ENCODE results near the gene SERPINA10.

Gene SERPINA10

DNA sequence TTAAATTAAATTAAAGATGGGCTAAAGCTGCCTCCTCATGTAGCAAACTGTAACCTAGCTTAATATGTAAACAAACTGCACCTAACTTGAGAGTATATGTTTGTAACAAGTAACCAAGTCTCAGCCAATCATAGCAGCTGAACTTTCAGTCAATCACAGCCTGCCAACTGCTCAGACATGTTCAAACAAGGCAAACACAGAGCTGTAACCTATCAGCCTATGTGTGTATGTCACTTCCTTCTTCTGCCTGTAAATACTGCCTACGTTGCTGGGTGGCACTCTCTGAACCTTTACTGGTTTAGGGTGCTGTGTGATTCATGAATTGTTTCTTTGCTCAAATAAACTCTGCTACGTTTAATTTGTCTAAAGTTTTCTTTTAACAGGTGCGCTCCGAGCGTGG is 27.2 kb upstream of the SERPINA10 start:
- Mint-ChIP-seq H3K27ac (no peak overlapping the region), H3K9me3 (peaks cover 6% of the 10 kb centered on the region), H3K36me3 (ENCODE audit: low read depth) (no peaks in the 10 kb centered on the region), H3K4me3 (no peak overlapping the region), H3K27me3 (ENCODE audit: low read depth, poor library complexity) (peaks cover 7% of the 10 kb centered on the region), H3K4me1 (peaks cover 18% of the 10 kb centered on the region)
- DNase-seq, result no peak
- TF ChIP-seq, protein P1, sequence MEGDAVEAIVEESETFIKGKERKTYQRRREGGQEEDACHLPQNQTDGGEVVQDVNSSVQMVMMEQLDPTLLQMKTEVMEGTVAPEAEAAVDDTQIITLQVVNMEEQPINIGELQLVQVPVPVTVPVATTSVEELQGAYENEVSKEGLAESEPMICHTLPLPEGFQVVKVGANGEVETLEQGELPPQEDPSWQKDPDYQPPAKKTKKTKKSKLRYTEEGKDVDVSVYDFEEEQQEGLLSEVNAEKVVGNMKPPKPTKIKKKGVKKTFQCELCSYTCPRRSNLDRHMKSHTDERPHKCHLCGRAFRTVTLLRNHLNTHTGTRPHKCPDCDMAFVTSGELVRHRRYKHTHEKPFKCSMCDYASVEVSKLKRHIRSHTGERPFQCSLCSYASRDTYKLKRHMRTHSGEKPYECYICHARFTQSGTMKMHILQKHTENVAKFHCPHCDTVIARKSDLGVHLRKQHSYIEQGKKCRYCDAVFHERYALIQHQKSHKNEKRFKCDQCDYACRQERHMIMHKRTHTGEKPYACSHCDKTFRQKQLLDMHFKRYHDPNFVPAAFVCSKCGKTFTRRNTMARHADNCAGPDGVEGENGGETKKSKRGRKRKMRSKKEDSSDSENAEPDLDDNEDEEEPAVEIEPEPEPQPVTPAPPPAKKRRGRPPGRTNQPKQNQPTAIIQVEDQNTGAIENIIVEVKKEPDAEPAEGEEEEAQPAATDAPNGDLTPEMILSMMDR (IDR thresholded peaks at IDR 0.05), result no peak

DNA sequence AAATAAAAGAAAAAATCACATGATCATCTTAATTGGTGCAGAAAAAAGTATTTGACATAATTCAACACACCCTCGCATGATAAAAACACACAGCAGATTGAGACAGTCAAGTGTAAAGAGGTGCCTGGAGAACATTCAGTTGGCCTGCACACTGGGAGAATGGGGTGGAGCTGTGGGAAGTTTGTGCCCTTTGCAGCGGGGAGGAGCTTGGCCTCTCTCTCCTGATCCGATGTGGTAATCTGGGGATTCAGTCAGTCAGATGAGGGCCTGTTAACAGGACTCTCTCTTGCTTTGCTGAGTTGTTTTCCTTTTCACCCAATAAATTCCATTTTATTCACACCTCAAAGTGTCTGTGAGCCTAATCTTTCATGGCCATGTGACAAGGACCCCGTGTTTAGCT is 24.2 kb upstream of the SERPINA10 start:
- Mint-ChIP-seq H3K27ac (no peak overlapping the region), H3K4me1 (peaks cover 5% of the 10 kb centered on the region), H3K36me3 (ENCODE audit: low read depth) (no peaks in the 10 kb centered on the region), H3K9me3 (peaks cover 6% of the 10 kb centered on the region), H3K4me3 (no peak overlapping the region), H3K27me3 (ENCODE audit: low read depth, poor library complexity) (peaks cover 7% of the 10 kb centered on the region)
- no peak for DNase-seq
- TF ChIP-seq, protein P1 (IDR thresholded peaks at IDR 0.05), result no peak

DNA sequence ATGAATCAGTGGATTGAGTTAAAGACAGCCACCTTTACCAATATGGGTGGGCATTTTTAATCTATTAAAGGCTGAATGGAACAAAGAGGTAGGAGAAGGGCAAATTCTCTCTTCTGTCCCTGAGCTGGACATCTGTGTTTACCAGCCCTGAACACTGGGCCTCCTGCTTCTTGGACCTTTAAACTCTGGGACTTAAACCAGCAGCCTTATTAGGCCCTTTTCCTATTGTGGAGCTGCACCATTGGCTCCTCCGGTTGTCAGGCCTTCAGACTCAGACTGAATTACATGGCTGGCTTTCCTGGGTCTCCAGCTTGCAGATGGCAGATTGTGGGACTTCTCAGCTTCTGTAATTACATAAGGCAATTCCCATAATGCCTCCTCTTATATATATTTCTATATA is 23.6 kb upstream of the SERPINA10 start:
- Mint-ChIP-seq H3K27me3 (ENCODE audit: low read depth, poor library complexity) (peaks cover 4% of the 10 kb centered on the region), H3K4me1 (peaks cover 5% of the 10 kb centered on the region), H3K4me3 (no peak overlapping the region), H3K36me3 (ENCODE audit: low read depth) (no peaks in the 10 kb centered on the region), H3K27ac (no peak overlapping the region), H3K9me3 (peaks cover 6% of the 10 kb centered on the region)
- TF ChIP-seq, protein P1 (IDR thresholded peaks at IDR 0.05), result no peak
- DNase-seq, result no peak

DNA sequence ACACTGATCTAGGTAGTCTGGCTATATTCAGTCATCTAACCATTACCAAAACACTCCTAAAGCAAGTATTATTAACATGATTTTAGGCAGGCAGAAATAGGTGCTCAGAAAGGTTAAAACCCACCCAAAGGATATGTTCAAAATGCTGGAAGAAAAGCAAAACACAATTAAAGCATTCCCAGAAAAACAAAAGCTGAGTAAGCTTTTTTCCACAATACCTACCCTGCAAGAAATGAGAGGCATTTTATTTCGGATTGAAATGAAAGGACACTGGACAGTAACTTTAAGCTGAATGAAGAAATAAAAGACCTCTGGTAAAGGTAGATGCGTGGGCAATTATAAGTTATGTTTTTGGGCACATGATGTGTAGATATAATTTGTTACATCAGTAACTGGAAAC is 21.8 kb upstream of the SERPINA10 start:
- H3K9me3 Mint-ChIP-seq, result peaks cover 6% of the 10 kb centered on the region
- H3K4me1 Mint-ChIP-seq, result peaks cover 5% of the 10 kb centered on the region
- no peaks in the 10 kb centered on the region for H3K27me3 Mint-ChIP-seq (ENCODE audit: low read depth, poor library complexity)
- H3K36me3 Mint-ChIP-seq (ENCODE audit: low read depth), result no peaks in the 10 kb centered on the region
- TF ChIP-seq, protein P1 (IDR thresholded peaks at IDR 0.05), result no peak
- DNase-seq, result no peak
- H3K4me3 Mint-ChIP-seq, result no peak overlapping the region
- H3K27ac Mint-ChIP-seq, result no peak overlapping the region

DNA sequence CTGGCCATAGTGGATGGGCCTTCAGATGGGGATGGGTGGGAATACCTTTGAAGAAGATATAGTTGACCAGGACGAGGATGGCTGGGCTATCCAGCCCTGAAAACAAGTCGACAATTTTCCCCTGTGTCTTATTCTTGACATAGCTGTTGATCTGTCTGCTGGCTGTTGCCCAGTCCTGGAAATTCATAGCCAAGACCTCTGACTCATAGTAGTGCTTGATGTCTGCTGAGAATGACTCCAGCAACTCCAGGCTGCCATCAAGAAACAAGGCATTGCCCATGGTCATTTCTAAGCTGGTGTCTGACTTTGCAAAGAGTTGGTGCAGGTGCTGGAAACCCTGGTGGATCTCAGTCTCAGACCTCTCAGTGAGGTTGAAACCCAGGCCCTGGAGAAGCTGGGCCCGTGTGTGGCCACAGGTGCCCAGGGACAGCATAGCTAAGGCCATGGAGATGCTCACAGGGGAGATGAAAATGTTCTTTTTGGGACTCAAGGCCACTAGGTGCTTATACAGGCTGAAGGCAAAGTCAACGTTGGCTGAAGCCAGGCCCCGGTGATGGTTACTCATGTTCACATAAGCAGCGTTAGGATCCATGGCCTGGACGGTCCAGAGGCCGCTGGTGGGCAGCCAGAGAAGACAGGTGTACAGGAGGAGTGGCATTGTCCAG is 21.1 kb upstream of the SERPINA10 start:
- peaks cover 8% of the 10 kb centered on the region for H3K9me3 Mint-ChIP-seq
- no peaks in the 10 kb centered on the region for H3K36me3 Mint-ChIP-seq (ENCODE audit: low read depth)
- TF ChIP-seq, protein P1 (IDR thresholded peaks at IDR 0.05), result no peak
- no peaks in the 10 kb centered on the region for H3K27me3 Mint-ChIP-seq (ENCODE audit: low read depth, poor library complexity)
- no peak overlapping the region for H3K4me3 Mint-ChIP-seq
- peaks cover 5% of the 10 kb centered on the region for H3K4me1 Mint-ChIP-seq
- no peak overlapping the region for H3K27ac Mint-ChIP-seq
- DNase-seq, result no peak
